ENCODE results near the gene UVRAG. TPM values are rescaled to one million over a fixed set of nuclear protein-coding genes. Genes with fewer than 3 reads are reported as not detected.

The UVRAG gene
- total and polyA plus RNA-seq, 2 of the 13 experiments (the other 11 are each of a cell fraction or from before 2014, with no cell fraction given): 9.7 to 17.3 TPM

DNA sequence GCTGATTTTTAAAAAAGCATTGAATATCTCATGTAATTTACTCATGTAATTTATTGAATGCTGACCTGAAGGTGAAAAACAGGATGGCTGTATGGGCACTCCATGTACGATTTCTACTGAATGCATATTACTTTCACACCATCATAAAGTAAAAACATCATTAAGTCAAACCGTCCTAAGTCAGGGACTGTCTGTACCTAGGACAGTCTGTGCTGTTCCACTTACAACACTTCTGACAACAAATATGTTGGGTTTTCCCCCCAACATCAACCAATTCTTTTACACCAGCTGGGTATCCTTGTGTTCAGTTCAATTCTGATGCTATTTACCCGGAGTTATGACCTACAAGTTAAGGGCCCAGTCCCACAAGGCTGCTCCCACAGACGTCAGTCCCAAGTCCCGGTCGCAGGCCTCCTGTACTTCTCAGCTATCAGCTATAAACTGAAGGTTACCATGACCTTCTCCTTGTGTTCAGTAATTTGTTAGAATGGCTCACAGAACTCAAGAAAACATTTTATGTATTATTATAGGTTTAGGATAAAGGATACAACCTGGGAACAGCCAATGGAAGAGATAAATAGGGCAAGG, 17.0 kb downstream of the UVRAG start (continued):
- TF ChIP-seq, protein P1, sequence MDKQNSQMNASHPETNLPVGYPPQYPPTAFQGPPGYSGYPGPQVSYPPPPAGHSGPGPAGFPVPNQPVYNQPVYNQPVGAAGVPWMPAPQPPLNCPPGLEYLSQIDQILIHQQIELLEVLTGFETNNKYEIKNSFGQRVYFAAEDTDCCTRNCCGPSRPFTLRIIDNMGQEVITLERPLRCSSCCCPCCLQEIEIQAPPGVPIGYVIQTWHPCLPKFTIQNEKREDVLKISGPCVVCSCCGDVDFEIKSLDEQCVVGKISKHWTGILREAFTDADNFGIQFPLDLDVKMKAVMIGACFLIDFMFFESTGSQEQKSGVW (CRISPR knock-in tag; IDR thresholded peaks at IDR 0.05; ENCODE audit: borderline replicate concordance): no peak

DNA sequence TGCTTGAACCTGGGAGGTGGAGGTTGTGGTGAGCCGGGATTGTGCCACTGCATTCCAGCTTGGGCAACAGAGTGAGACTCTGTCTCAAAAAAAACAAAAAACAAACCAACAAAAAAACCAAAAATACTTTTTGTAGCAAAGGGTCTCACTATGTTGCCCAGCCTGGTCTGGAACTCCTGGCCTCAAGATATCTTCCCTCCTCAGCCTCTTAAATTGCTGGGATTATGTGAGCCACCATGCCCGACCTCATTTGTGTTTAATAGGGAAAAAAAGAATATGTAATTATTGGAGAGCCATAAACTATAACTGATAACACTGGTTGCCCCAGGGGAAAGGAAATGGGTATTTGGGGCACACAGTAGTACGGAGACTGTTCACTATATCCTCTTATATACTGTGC, 19.7 kb downstream of the UVRAG start:
- ChIA-PET CTCF (ENCODE audit: low intra/inter-chr PET ratio, low total read pairs) (no interaction called here), POLR2A (no interaction called here)
- H3K27ac ChIP-seq (ENCODE audit: extremely low read length, insufficient read depth, low read length): no peak overlapping the region
- H3K9me3 ChIP-seq (ENCODE audit: low read length): no peaks in the 10 kb centered on the region
- H3K36me3 ChIP-seq (replicated peaks in 1 of 2; ENCODE audit: control insufficient read depth in 1 of 2, insufficient read depth in 2 of 2, low read length in 2 of 2): peaks cover 0 to 8% of the 10 kb centered on the region in 2 experiments; a peak in 2 of 5 replicates
- DNase-seq (ENCODE audit: low spot score) (no peak), ATAC-seq (no peak), FAIRE-seq (no peak)
- TF ChIP-seq, protein P2, sequence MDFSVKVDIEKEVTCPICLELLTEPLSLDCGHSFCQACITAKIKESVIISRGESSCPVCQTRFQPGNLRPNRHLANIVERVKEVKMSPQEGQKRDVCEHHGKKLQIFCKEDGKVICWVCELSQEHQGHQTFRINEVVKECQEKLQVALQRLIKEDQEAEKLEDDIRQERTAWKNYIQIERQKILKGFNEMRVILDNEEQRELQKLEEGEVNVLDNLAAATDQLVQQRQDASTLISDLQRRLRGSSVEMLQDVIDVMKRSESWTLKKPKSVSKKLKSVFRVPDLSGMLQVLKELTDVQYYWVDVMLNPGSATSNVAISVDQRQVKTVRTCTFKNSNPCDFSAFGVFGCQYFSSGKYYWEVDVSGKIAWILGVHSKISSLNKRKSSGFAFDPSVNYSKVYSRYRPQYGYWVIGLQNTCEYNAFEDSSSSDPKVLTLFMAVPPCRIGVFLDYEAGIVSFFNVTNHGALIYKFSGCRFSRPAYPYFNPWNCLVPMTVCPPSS (IDR thresholded peaks at IDR 0.05): no peak
- peak; percentile 53 for TF ChIP-seq ZNF121 (CRISPR knock-in tag; IDR thresholded peaks at IDR 0.05)
- TF ChIP-seq, protein P3, sequence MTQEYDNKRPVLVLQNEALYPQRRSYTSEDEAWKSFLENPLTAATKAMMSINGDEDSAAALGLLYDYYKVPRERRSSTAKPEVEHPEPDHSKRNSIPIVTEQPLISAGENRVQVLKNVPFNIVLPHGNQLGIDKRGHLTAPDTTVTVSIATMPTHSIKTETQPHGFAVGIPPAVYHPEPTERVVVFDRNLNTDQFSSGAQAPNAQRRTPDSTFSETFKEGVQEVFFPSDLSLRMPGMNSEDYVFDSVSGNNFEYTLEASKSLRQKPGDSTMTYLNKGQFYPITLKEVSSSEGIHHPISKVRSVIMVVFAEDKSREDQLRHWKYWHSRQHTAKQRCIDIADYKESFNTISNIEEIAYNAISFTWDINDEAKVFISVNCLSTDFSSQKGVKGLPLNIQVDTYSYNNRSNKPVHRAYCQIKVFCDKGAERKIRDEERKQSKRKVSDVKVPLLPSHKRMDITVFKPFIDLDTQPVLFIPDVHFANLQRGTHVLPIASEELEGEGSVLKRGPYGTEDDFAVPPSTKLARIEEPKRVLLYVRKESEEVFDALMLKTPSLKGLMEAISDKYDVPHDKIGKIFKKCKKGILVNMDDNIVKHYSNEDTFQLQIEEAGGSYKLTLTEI (CRISPR knock-in tag; conservative IDR thresholded peaks at IDR 0.05): no peak
- H3K4me3 ChIP-seq (replicated peaks in 1 of 3; ENCODE audit: insufficient read depth in 1 of 3, low read depth in 2 of 3, low read length in 3 of 3): no peak overlapping the region
- no TSS peak for BruUV-seq (replicated peaks)
- H4K20me1 ChIP-seq (ENCODE audit: insufficient read depth, low read length): no peaks in the 10 kb centered on the region
- H3K9ac ChIP-seq (ENCODE audit: insufficient read depth, low read depth, low read length): no peak overlapping the region
- intact Hi-C loops (cut with micrococcal nuclease; ENCODE audit: unreplicated experiment): no loop called here
- H3K4me1 ChIP-seq (ENCODE audit: insufficient read depth, low read length): no peaks in the 10 kb centered on the region
- H3K4me2 ChIP-seq (ENCODE audit: low read depth, low read length): no peak overlapping the region
- no peak overlapping the region for H2AFZ ChIP-seq (ENCODE audit: low read length)
- in situ Hi-C loops (cut with HindIII; ENCODE audit: extremely low pct_ligation_motif_present, low pct_unique_long_range_greater_than_20kb): no loop called here
- H3K27me3 ChIP-seq (ENCODE audit: control insufficient read depth in 1 of 2, insufficient read depth in 2 of 2, low read length in 2 of 2): no peaks in the 10 kb centered on the region
- H3K79me2 ChIP-seq (ENCODE audit: insufficient read depth, low read length): peaks cover 21% of the 10 kb centered on the region
- 97% methylated on average over 3 of the region's 3 CpGs for WGBS (ENCODE audit: low lambda C conversion rate)

Measured in HepG2 (cell line).